HG02759 (cell line): Measurements from ENCODE around the gene TBX1.
"Not testable (repeated sequence)": the region's sequence is repeated elsewhere in the genome, so short reads cannot be mapped to it uniquely, and the experiment has no call there.

Experiments
- ATAC-seq: cut with Tn5 transposase; IDR thresholded peaks from one replicate; pipeline ENCODE4 v1.9.1; 2021; ENCODE audit warnings: mild to moderate bottlenecking, moderate library complexity; ENCODE audit not compliant: unreplicated experiment

Gene TBX1

DNA sequence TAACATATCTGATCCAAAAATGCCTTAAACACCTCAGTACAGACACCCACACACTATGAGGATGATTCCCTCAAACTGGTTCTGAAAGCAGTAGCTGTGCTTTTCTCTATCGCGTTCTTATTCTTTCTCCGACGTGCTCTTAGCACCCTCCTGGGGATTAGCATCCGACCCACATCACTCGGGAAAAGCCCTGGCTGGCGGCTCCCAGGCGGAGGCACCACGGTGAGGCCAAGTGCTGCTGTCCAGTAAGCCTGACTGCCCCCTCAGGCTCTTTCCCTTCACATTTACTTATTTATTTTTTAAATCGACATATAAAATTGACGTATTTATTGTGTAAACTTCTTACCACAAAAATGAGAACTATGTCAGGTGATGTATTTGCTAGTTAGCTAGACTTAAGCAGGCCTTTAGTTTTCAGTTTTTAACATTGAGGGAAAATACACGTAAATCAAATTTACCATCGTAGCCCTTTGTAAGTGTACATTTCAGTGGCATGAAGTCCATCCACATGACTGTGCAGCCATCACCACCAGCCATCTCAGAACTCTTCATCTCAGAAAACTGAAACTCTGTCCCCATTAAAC lies 19.2 kb downstream of the TBX1 start:
- ATAC-seq = no peak

DNA sequence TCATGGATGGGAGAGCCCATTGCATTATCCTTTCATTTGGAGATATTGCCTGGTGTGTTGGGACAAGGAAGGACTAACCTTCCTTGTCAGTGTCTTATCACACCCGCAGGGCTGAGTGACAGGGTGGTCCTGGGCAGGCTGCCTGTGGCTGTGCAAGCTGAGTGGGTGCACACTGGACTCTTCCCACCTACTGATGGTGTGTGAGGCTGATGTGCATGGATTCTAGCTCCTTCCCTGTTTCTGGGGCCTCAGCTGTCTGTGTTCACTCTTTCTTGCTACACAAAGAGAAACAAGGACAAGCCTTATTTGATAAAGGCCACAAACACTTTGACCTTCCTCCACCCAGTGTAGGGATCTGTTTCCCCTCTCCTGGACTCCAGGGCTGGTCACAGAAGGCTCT lies 22.0 kb downstream of the TBX1 start:
- no peak for ATAC-seq

DNA sequence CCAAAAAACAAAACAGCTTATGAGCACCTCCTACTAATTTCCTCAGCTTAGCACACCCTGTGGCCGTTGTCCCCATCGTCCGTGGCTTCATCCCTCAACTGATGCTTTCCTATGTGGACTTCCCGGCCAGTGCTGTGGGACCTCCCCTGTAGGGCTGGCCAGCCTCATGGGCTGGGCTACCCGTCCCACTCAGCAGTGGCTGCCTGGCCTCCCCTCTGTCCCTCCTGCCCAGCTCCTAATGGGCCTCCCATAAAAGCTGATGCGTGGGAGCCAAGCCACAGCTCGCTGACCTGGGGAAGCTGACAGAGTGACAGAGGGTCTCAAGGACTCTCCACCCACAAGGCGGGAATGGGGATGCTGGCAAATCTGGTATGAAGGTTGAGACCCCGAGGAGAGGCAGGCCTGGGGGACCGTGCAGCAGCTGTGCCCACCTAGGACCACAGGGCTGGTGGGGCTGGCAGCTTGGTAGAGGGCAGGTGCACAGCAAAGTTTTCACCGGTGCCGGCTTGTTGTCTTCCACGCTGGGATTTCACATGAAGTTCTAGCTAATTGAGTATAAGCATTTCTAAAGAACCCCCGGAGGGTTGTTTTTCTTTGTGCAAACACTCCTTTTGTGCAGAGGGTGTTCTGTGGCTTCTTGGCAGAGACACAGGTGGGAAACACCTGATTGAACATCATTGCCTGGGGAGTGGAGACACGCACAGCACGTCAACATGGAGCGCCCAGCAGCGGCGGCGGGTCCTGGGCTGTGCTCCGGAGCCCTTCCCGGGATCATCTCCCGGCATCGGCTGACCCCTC lies 23.2 kb downstream of the TBX1 start:
- no peak for ATAC-seq

DNA sequence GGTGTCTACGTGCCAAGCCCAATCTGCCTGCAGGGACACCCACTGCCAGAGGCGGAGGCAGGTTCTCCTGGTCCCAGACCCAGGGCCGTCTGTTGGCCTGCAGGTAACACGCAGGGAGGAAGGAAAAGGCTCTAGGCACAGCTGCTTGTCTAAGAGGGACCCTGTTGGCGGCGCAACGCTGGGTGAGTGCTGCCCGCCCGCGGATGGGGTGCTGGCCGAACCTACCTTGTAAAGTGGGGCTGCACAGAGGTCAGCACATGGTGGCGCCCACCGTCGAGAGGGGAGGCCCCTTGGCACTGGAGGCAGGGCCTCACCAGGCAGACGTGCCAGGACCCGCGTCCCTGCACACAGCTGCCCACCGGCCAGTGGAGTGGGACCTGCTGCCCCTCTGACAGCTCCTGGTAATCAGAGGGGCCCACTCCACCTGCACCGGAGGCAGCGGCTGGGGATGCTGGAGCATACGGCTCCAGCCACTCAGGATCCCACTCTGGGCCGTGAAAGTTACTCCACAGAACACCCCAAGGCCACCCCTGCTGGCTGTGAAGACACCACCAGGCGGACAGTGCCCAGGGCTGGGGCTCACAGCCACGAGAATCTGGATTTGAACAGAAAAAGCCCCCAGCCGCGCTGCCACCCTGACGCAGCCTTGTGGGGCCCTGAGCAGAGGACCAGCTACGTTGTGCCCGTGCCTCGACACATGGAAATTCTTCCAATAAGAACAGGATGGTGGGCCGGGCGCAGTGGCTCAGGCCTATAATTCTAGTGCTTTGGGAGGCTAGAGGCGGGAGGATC lies 24.0 kb downstream of the TBX1 start:
- ATAC-seq = no peak

DNA sequence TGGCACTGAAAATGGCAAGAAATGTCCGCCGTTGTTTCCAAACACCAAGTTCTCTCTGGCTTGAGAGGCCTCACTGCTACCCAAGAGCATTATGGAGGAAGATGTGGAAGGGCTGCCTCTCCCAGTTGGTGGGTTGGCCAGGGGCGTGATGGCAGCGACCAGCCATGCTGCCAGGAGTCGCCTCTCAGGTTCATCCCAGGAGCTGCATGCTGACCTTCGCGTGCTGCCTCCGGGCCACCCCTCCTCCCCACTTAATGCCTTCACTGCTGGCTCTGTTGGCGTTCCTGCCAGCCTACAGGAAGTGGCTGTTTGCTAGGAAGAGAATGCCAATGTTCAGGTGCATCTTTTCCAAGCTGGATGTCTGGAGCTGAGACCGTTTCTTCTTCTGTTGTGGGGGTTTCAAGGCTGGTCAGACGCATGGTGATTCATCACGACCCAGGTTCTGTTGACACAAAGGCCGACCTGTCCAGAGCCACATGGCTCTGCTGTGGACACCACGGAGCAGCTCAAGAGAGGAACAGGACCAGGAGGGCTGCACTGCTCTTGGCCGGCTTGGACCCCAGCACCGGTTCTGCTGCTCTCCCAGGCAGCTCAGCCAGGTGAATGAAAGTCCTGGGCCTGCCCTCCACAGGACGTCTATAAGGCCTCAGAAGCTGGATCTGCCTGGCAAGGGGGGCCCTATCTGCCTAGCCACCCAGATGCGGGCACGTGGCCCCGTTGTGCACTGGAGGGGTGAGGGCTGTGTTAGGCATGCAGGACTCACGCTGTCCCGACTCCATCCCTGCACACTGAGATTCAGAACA lies 25.1 kb downstream of the TBX1 start:
- no peak for ATAC-seq

DNA sequence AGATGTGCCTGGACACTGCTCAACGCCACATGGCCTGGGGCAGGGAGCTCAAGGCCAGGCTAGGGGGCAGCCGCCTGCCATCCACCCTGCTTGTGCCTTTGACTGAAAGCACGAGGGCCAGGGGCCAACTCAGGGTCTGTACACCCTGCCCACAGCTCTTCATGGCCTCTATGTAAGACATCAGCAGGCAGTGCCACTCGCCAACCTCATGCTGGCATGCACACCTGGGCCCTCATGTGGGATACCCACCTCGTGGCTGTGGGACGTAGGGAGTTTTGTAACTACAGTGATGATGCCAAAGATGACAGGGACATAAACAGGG lies 25.6 kb downstream of the TBX1 start:
- no peak for ATAC-seq

DNA sequence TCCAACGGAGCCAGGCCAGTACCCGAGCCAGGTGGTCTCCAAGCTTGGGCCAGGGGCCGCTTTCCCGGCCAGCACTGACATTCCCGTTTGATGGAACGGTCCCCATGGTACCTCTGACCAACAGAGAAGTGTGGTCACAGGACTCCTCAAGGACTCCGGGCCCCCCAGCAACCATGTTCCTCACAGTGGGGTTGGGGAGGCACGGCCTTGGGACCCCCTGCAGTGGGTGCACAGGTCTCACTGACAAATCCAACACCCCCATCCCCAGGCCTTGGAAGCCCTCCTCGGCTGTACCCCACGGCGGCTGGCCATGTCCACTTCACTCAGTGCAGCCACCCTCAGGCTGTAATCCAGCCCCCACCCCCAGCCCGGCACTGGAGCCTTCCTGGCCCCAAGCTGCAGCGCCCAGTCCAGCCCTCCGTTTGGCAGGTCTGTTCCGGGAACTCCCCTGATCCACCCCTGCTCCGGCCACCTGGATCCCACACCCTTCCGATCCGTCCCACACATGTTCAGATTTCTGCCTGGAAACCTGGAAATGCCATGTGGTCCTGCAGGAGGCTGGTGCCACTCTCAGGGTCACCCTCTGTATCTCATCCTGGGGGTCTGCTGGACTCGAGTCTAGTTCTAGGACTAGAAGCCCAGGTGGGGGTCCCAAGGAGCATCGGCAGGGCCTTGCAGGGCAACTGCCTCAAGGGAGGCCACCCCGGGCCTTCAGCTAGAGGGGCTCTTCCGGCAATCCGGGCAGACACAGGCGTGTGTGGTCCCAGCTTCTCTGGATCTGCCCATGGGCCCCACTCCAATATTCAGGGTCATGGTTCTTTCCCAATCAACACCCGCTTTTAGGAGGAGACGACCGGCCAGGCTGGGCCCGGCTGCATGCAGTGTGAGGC lies 26.6 kb downstream of the TBX1 start:
- no peak for ATAC-seq

DNA sequence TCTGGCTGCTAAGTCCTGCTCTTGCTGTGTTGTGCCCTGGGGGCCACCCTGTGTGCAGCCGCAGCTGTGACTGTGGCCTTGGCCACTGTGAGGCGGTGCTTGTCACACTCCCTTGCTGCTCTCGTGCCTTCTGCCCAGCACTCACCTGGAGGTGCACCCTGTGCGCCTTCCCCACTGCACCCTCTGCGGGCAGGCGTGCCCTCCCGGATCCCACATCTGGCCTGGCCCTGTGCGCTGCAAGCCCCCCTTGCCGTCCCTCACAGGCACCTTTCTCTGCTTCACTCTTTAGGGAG lies 27.2 kb downstream of the TBX1 start:
- ATAC-seq = no peak

DNA sequence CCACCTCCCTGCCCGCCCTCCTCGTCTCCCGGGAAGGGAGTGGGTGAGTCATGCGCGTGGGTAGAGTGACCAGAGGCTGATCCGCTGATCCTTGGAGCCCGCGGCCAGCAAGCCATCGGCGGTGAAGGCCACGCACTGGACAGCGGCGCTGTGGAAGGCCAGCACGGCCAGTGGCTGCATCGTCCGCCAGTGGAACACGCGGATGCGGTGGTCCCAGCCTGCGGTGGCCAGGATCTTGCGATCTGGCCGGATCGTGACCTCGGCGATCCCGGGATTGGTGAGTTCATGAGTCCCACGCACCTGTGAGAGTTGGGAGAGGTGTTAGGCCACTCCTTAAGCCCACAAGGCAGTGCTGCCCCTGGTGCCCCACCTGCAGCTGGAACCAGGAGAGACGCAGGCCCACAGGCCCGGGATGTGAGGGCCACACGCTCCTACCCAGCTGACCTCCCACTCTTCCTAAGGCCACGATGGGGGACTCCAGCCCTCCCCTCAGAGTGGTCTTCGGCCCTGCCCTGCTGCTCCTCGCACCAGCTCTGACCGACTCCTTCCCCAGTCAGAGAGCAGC lies 28.2 kb downstream of the TBX1 start:
- no peak for ATAC-seq

DNA sequence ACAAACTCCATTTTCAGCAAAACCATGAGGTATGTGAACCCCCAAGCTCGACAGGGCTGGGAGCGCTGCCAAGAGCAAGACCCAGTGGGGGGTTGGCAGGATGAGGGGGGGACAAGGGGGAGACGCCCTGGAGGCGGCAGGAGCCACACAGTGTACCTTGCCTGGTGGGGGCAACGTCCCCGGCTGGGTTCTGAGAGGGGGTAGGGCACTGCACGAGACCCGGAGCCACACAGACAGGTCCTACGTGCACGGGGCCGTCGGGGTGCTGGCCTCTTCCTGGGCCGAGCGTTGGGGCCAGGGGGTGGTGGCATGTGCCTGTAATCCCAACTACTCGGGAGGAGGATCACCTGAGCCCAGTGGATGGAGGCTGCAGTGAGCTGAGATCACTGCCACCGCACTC lies 28.8 kb downstream of the TBX1 start:
- ATAC-seq = no peak

DNA sequence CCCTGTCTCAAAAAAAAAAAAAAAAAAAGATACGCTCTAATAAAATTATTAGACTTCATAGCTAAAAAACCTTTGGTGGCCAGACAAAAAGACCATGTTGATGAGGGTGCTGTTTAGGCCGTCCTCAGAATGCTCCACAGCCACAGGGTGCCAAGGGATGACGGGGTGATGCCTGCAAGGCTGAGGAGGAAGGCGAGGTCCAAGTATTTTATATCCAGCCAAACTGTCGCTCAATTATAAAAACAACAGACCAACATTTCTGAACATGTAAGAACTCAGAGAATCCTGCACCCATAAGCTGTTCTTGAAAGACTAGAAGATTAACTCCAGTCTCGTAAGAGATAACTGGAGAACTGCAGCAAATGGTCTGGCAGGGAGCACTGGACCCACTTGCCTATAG lies 29.2 kb downstream of the TBX1 start:
- ATAC-seq = no peak

DNA sequence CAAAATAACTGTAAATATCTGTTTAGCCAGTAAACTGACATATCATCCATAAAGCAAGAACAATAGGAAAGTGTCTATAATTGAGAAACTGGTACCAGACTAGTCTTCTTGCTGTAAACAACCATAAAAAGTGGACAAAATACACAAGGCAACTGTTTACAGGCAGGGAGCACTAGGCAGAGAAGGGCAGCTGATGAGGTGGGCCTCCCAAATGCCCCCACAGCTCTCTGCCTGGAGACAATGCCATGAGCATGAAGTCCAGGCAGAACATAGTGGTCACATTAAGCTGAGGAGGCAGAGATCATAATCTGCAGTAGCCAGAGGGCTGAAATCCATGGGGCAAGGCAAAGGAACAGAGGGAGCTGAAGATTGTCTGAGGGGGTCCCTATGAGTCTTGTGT lies 30.7 kb downstream of the TBX1 start:
- ATAC-seq = no peak

DNA sequence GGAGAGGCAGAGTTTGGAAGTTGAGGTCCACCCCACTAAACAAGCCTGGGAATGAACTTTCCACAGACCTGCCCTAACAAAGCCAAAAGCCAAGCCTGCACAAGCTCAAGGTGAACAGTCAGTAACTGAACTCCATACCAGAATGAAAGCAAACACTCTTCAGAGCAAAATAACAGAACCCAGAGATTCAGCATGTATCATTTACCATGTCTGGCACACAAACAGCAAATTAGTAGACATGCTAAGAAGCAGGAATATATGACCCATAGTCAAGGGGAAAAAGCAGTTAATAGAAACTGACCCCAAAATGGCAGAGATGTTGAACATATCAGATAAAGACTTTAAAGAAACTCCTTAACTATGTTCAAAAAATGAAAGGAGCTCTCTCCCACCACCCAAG lies 31.3 kb downstream of the TBX1 start:
- no peak for ATAC-seq

DNA sequence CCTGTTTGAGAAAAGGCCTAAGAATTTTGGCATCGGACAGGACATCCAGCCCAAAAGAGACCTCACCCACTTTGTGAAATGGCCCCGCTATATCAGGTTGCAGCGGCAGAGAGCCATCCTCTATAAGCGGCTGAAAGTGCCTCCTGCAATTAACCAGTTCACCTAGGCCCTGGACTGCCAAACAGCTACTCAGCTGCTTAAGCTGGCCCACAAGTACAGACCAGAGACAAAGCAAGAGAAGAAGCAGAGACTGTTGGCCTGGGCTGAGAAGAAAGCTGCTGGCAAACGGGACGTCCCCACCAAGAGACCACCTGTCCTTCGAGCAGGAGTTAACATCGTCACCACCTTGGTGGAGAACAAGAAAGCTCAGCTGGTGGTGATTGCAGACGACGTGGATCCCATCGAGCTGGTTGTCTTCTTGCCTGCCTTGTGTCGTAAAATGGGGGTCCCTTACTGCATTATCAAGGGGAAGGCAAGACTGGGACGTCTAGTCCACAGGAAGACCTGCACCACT lies 31.9 kb downstream of the TBX1 start:
- ATAC-seq = not testable (repeated sequence)

DNA sequence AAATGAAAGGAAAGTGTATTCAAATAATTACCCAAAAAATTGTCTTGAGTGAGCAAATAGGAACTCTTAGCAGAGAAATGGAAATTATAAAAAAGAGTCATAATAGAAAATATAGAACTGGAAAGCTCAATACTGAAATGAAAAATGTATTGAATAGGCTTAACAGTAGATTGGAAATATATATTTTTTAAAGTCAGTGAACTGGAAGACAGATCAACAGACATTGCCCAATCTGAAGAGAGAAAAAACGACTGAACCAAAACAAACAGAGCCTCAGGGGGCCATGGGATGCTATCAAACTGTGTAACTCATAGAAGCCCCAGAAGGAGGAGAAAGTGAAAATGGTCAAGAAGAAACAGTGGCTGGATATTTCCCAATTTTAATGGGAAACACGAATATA lies 32.6 kb downstream of the TBX1 start:
- no peak for ATAC-seq

DNA sequence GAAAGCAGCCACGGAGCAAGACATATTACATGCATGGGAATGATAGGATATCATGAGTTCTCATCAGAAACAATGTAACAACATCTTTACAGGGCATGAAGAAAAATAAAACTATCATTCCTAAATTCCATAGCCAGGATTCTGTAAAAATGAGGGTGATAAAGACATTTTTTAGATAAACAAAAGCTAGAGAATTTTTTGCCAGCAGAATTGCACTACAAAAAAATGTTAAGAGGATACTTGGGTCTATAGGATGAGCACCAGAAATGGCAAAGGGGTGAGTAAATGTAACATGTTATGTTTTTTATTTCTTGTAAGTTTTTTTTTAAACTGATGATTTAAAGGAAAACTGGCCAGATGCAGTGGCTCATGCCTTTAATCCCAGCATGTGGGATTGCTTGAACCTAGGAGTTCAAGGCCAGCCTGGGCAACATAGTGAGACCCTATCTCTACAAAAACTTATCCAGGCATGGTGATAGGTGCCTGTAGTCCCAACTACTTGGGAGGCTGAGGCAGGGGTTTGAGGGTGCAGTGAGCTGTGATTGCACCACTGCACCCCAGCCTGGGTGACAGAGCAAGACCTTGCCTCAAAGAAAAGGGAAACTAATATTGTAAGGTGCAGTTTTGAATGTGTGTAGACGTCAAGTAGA lies 33.2 kb downstream of the TBX1 start:
- no peak for ATAC-seq

DNA sequence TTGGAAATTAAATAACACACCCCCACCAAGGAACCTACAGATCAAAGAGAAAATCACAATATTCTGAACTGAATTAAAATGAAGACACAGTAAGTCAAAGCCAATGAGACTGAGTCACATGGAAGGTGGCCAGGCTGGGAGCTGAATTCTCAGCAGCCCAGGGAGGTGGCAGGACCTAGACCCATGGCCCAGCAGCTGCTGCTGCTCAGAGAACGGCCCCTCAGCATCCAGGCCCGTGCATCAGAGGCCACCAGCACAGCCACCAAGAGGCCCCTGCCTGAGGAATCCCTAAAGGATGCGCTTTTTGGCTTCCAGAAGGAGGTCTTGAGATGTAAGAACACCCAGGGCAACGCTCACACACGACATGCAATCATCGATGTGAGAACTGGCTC lies 35.0 kb downstream of the TBX1 start:
- no peak for ATAC-seq

DNA sequence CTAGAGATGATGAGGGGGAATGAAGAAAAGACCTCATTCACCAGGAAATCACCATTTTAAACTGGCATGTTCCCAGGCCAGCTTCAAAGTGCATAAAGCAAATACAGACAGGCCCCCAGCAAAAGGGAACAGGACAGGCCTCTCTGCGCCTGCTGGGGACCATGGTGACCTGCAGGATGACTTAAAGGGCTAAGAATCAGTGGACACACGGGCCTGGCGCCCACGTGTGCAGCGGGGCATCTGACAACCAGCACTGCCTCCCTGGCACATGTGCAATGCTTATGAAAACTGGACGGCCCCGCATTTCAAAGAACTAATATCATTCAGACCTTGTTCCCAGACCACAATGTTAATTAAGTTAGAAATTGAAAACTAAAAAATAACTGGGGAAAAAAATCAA lies 35.6 kb downstream of the TBX1 start:
- no peak for ATAC-seq
